Measurements from ENCODE around the gene KCNMB2.

GRCh38 chr3:178844916-178845315 is 308.7 kb downstream of the KCNMB2 start:
- TF ChIP-seq CTCF (conservative IDR thresholded peaks at IDR 0.05; ENCODE audit: low read depth, low read length) (no peak), EZH2 (IDR thresholded peaks at IDR 0.05; ENCODE audit: borderline replicate concordance, low read depth, low read length, poor library complexity, severe bottlenecking) (no peak)
